ENCODE data around the gene PARL. TPM values are rescaled to one million over a fixed set of nuclear protein-coding genes. Genes with fewer than 3 reads are reported as not detected.
A peak's percentile ranks its signal among the peaks of the same experiment; 100 is the strongest.

PARL gene
- total and polyA plus RNA-seq, 2 of the 13 experiments (the other 11 are each of a cell fraction or from before 2014, with no cell fraction given): 46.3 to 58.6 TPM

GRCh38 chr3:183884427-183885296 lies at the start of gene PARL (continued):
- TF ChIP-seq ZNF761 (CRISPR knock-in tag; conservative IDR thresholded peaks at IDR 0.05) (peak; percentile 69; the same call in 1 of the 2 replicates), DNMT1 (CRISPR knock-in tag; IDR thresholded peaks at IDR 0.05) (peak; percentile 73; the same call in 1 of the 2 replicates), TP53 (CRISPR knock-in tag; conservative IDR thresholded peaks at IDR 0.05) (no peak; the same call in 1 of the 2 replicates), SIN3A (IDR thresholded peaks at IDR 0.05; ENCODE audit: borderline replicate concordance, low read depth, low read length) (peak; percentile 94), ZBTB14 (CRISPR knock-in tag; IDR thresholded peaks at IDR 0.05) (no peak), ZNF629 (CRISPR knock-in tag; conservative IDR thresholded peaks at IDR 0.05) (no peak), ZBTB2 (CRISPR knock-in tag; IDR thresholded peaks at IDR 0.05; ENCODE audit: low read depth) (no peak), HNF1A (IDR thresholded peaks at IDR 0.05; ENCODE audit: low read depth) (no peak), HNF1A (CRISPR knock-in tag; IDR thresholded peaks at IDR 0.05; ENCODE audit: borderline replicate concordance) (peak; percentile 81; the same call in 1 of the 2 replicates), ZNF512B (CRISPR knock-in tag; IDR thresholded peaks at IDR 0.05; ENCODE audit: borderline replicate concordance) (no peak), ZBTB21 (CRISPR knock-in tag; IDR thresholded peaks at IDR 0.05) (no peak), MXD3 (CRISPR knock-in tag; IDR thresholded peaks at IDR 0.05) (peak; percentile 75; the same call in 1 of the 2 replicates), ZNF274 (CRISPR knock-in tag; IDR thresholded peaks at IDR 0.05) (peak; percentile 53; the same call in 1 of the 2 replicates), ZBTB37 (CRISPR knock-in tag; IDR thresholded peaks at IDR 0.05) (no peak), MBD4 (IDR thresholded peaks at IDR 0.05; ENCODE audit: borderline replicate concordance, low read length) (no peak), NFYB (CRISPR knock-in tag; IDR thresholded peaks at IDR 0.05) (peak; percentile 30; the same call in 1 of the 2 replicates), SALL1 (CRISPR knock-in tag; IDR thresholded peaks at IDR 0.05) (peak; percentile 98)

Measured in HepG2 (cell line).